Glutamatergic neuron (in vitro differentiated cells): ENCODE measurements around the gene PARVB. TPM values are rescaled to one million over a fixed set of nuclear protein-coding genes. Genes with fewer than 3 reads are reported as not detected.

ENCODE experiments used
- DNase-seq: peaks from one replicate; pipeline ENCODE4 v3.0.0; 2022
- H3K27ac Mint-ChIP-seq: one replicate; pipeline ENCODE4 v1.8.0; 2020; ENCODE audit warnings: mild to moderate bottlenecking, mixed read lengths, inconsistent platforms; ENCODE audit not compliant: unreplicated experiment
- H3K27me3 Mint-ChIP-seq: one replicate; pipeline ENCODE4 v1.8.0; 2020; ENCODE audit warnings: mild to moderate bottlenecking, moderate library complexity, mixed read lengths, inconsistent platforms; ENCODE audit not compliant: unreplicated experiment
- H3K36me3 Mint-ChIP-seq: one replicate; pipeline ENCODE4 v1.8.0; 2020; ENCODE audit warnings: mild to moderate bottlenecking, mixed read lengths, inconsistent platforms; ENCODE audit not compliant: unreplicated experiment
- H3K4me1 Mint-ChIP-seq: one replicate; pipeline ENCODE4 v1.8.0; 2020; ENCODE audit warnings: mild to moderate bottlenecking, low read depth, mixed read lengths, inconsistent platforms; ENCODE audit not compliant: unreplicated experiment
- H3K4me3 Mint-ChIP-seq: one replicate; pipeline ENCODE4 v1.8.0; 2020; ENCODE audit warnings: mild to moderate bottlenecking, mixed read lengths, inconsistent platforms; ENCODE audit not compliant: unreplicated experiment
- H3K9me3 Mint-ChIP-seq: one replicate; pipeline ENCODE4 v1.8.0; 2020; ENCODE audit warnings: mild to moderate bottlenecking, moderate library complexity, mixed read lengths, inconsistent platforms; ENCODE audit not compliant: unreplicated experiment
- total RNA-seq: library from RNA; stranded (reverse); fragmentation: NEBNext Ultra II Directional; extraction: Animal tissue kit (Norgen Biotek cat#: 25700); gene quantifications from one replicate; pipeline ENCODE4 v1.2.1, GENCODE V29; 2021; ENCODE audit not compliant: unreplicated experiment
- TF ChIP-seq, protein P1 (sequence below): fragments of 200-600 bp; sonication (generic); IDR thresholded peaks from one replicate; pipeline ENCODE4 v1.5.0; 2021; ENCODE audit not compliant: partially characterized antibody, unreplicated experiment

PARVB gene
- total RNA-seq, 1 donor from 2014 or later = 7.7 TPM

GRCh38 chr22:44192816-44193534 is 168.9 kb downstream of the PARVB start:
- no peaks in the 10 kb centered on the region for H3K36me3 Mint-ChIP-seq
- no peak for DNase-seq
- H3K4me3 Mint-ChIP-seq = no peak overlapping the region
- H3K4me1 Mint-ChIP-seq = peaks cover 2% of the 10 kb centered on the region
- TF ChIP-seq, protein P1, sequence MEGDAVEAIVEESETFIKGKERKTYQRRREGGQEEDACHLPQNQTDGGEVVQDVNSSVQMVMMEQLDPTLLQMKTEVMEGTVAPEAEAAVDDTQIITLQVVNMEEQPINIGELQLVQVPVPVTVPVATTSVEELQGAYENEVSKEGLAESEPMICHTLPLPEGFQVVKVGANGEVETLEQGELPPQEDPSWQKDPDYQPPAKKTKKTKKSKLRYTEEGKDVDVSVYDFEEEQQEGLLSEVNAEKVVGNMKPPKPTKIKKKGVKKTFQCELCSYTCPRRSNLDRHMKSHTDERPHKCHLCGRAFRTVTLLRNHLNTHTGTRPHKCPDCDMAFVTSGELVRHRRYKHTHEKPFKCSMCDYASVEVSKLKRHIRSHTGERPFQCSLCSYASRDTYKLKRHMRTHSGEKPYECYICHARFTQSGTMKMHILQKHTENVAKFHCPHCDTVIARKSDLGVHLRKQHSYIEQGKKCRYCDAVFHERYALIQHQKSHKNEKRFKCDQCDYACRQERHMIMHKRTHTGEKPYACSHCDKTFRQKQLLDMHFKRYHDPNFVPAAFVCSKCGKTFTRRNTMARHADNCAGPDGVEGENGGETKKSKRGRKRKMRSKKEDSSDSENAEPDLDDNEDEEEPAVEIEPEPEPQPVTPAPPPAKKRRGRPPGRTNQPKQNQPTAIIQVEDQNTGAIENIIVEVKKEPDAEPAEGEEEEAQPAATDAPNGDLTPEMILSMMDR = no peak
- H3K27me3 Mint-ChIP-seq = no peaks in the 10 kb centered on the region
- H3K9me3 Mint-ChIP-seq = peaks cover 6% of the 10 kb centered on the region
- H3K27ac Mint-ChIP-seq = no peak overlapping the region

DNA sequence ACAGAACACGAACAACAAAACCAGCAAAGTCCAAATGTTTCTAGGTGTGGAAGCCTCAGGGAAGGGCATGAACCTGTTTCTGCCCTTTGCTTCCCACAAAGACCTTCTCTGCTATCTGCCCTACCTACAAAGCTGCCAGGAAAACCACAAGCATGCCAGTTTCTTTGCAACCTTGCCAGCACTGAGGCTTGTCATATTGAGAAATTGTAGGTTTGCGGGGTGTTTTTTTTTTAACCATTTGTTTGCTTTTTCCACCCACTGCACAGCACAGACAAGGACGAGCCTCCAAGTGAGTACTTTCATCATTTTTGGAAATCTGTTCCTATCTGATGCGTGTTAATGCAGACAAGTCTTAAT is 169.4 kb downstream of the PARVB start:
- no peak overlapping the region for H3K4me3 Mint-ChIP-seq
- no peaks in the 10 kb centered on the region for H3K27me3 Mint-ChIP-seq
- DNase-seq = no peak
- H3K4me1 Mint-ChIP-seq = peaks cover 2% of the 10 kb centered on the region
- TF ChIP-seq, protein P1 = no peak
- H3K9me3 Mint-ChIP-seq = peaks cover 6% of the 10 kb centered on the region
- H3K27ac Mint-ChIP-seq = no peak overlapping the region
- H3K36me3 Mint-ChIP-seq = no peaks in the 10 kb centered on the region

DNA sequence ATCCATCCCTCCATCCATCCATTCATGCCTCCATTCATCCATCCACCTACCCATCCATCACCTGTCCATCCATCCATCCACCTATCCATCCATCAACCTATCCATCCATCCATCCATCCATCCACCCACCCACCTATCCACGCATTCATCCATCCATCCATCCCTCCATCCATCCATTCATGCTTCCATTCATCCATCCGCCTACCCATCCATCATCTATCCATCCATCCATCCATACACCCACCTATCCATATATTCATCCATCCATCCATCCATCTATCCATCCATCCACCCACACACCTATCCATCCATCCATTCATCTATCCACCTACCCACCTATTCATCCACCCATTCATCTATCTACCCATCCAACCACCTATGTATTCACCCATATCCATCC is 170.5 kb downstream of the PARVB start:
- no peaks in the 10 kb centered on the region for H3K27me3 Mint-ChIP-seq
- no peak overlapping the region for H3K27ac Mint-ChIP-seq
- no peak for DNase-seq
- peaks cover 6% of the 10 kb centered on the region for H3K9me3 Mint-ChIP-seq
- H3K4me1 Mint-ChIP-seq = peaks cover 2% of the 10 kb centered on the region
- TF ChIP-seq, protein P1 = no peak
- H3K4me3 Mint-ChIP-seq = no peak overlapping the region
- H3K36me3 Mint-ChIP-seq = no peaks in the 10 kb centered on the region

DNA sequence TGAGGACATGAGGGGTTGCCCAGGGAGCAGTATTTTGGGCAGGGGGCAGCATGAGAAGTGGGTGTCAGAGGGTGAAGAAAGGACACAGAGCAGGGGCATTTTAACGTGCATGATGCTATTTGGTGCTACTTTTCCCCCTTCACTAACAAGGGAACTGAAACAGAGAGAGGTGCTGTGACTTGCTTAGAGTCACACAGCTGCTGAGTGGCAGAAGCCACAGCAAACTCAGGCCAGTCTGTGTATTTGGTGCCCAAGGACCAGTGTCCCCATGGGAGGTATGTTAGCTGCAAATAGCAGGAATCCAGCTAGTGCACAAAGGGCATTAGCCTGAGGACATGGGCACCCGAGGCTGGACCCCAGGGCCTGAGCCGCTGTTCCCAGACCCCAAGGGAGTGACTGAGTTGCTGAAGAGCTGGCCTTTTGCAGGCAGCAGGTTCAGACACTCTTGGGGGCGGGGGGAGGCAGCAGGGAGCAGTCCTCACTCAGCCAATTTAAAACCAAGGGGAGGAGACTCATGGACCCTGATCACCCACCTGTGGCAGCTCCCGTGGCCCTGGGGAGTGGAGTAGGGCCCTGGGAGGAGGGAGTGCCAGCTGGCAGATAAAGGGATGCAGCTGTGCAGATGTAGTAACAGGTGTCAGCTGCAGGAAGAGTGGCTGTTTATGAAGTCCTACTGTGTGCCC is 171.2 kb downstream of the PARVB start:
- no peaks in the 10 kb centered on the region for H3K27me3 Mint-ChIP-seq
- peaks cover 2% of the 10 kb centered on the region for H3K4me1 Mint-ChIP-seq
- H3K4me3 Mint-ChIP-seq = no peak overlapping the region
- no peaks in the 10 kb centered on the region for H3K36me3 Mint-ChIP-seq
- peaks cover 6% of the 10 kb centered on the region for H3K9me3 Mint-ChIP-seq
- DNase-seq = no peak
- TF ChIP-seq, protein P1 = no peak
- no peak overlapping the region for H3K27ac Mint-ChIP-seq

DNA sequence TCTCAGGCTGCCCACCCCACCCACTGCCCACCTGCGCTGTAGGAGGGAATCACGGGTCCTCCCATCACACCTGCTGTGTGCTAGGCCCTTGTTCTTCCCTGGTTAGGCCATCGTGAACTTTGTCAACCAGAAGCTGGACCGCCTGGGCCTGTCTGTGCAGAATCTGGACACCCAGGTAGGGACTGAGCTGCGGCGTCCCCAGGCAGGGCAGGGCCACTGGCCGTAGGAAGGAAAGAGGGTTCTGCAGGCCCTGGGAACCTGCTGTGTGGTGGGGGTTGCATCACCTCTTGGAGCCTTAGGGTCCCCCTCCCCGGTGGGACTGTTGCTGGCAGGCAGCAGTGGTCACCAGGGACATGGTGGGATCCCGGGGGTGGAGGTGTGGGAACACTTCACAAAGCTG is 172.1 kb downstream of the PARVB start:
- Mint-ChIP-seq H3K36me3 (no peaks in the 10 kb centered on the region), H3K9me3 (peaks cover 6% of the 10 kb centered on the region), H3K4me3 (no peak overlapping the region), H3K27me3 (no peaks in the 10 kb centered on the region), H3K4me1 (peaks cover 2% of the 10 kb centered on the region), H3K27ac (no peak overlapping the region)
- TF ChIP-seq, protein P1 = no peak
- no peak for DNase-seq
